ENCODE measurements around the gene NPHP1.
A peak's percentile ranks its signal among the peaks of the same experiment; 100 is the strongest.
"Not testable (repeated sequence)": the region's sequence is repeated elsewhere in the genome, so short reads cannot be mapped to it uniquely, and the experiment has no call there.

The NPHP1 gene

DNA sequence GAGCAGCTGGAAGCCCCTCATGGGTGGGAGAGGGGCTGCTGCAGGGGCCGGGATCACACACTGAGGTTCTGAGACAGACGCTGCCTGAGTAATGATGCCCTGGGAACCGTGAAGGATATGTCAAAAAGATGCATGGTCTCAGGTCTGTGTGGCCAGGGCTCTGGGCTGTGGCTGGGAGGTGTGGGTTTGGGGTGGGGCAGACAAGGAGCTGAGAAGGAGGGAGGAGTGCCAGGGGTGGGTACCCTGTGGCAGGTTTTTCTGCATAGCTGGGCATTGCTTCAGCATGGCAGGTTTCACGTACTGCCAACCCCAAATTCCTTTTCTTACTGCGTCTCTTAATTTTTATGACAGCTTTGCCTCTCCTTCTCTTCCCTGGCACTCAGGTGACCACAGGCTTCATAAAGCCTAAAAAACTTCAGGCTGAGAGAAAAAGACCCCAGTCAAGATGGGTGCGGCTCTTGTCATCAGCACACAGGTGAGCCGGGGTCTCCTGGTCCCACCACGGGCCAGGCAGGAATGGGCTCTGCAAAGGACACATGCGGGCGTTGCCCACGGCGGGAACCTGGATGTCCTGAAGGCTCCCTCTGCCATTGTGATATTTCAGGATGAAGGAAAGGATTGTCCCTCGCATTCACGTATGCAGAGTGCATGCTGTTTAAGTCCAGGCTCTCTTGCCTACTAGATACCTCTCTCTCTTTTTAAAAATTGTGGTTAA, 107.2 kb downstream of the NPHP1 start:
- TF ChIP-seq ZFP30 (CRISPR knock-in tag; IDR thresholded peaks at IDR 0.05) = no peak
- TF ChIP-seq ISL1 (CRISPR knock-in tag; IDR thresholded peaks at IDR 0.05) = no peak
- TF ChIP-seq RARB (CRISPR knock-in tag; IDR thresholded peaks at IDR 0.05) = no peak
- TF ChIP-seq GLIS3 (CRISPR knock-in tag; IDR thresholded peaks at IDR 0.05) = no peak
- TF ChIP-seq, protein P1, sequence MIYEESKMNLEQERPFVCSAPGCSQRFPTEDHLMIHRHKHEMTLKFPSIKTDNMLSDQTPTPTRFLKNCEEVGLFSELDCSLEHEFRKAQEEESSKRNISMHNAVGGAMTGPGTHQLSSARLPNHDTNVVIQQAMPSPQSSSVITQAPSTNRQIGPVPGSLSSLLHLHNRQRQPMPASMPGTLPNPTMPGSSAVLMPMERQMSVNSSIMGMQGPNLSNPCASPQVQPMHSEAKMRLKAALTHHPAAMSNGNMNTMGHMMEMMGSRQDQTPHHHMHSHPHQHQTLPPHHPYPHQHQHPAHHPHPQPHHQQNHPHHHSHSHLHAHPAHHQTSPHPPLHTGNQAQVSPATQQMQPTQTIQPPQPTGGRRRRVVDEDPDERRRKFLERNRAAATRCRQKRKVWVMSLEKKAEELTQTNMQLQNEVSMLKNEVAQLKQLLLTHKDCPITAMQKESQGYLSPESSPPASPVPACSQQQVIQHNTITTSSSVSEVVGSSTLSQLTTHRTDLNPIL (CRISPR knock-in tag; IDR thresholded peaks at IDR 0.05; ENCODE audit: low read depth) = no peak
- TF ChIP-seq TOX (CRISPR knock-in tag; IDR thresholded peaks at IDR 0.05; ENCODE audit: borderline replicate concordance) = no peak
- no peak for TF ChIP-seq ESRRG (CRISPR knock-in tag; IDR thresholded peaks at IDR 0.05)
- TF ChIP-seq ZNF70 (CRISPR knock-in tag; IDR thresholded peaks at IDR 0.05) = no peak
- TF ChIP-seq PPARA (CRISPR knock-in tag; IDR thresholded peaks at IDR 0.05; ENCODE audit: borderline replicate concordance) = no peak
- TF ChIP-seq SNAI2 (CRISPR knock-in tag; IDR thresholded peaks at IDR 0.05) = no peak
- TF ChIP-seq ZNF8 (CRISPR knock-in tag; IDR thresholded peaks at IDR 0.05) = no peak
- TF ChIP-seq, protein P2, sequence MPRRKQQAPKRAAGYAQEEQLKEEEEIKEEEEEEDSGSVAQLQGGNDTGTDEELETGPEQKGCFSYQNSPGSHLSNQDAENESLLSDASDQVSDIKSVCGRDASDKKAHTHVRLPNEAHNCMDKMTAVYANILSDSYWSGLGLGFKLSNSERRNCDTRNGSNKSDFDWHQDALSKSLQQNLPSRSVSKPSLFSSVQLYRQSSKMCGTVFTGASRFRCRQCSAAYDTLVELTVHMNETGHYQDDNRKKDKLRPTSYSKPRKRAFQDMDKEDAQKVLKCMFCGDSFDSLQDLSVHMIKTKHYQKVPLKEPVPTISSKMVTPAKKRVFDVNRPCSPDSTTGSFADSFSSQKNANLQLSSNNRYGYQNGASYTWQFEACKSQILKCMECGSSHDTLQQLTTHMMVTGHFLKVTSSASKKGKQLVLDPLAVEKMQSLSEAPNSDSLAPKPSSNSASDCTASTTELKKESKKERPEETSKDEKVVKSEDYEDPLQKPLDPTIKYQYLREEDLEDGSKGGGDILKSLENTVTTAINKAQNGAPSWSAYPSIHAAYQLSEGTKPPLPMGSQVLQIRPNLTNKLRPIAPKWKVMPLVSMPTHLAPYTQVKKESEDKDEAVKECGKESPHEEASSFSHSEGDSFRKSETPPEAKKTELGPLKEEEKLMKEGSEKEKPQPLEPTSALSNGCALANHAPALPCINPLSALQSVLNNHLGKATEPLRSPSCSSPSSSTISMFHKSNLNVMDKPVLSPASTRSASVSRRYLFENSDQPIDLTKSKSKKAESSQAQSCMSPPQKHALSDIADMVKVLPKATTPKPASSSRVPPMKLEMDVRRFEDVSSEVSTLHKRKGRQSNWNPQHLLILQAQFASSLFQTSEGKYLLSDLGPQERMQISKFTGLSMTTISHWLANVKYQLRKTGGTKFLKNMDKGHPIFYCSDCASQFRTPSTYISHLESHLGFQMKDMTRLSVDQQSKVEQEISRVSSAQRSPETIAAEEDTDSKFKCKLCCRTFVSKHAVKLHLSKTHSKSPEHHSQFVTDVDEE (CRISPR knock-in tag; IDR thresholded peaks at IDR 0.05) = no peak
- TF ChIP-seq ZFP3 (CRISPR knock-in tag; IDR thresholded peaks at IDR 0.05) = no peak
- TF ChIP-seq ZC3H10 (CRISPR knock-in tag; IDR thresholded peaks at IDR 0.05) = no peak
- TF ChIP-seq ZNF565 (CRISPR knock-in tag; conservative IDR thresholded peaks at IDR 0.05; ENCODE audit: low read depth) = no peak
- TF ChIP-seq BACH2 (CRISPR knock-in tag; IDR thresholded peaks at IDR 0.05; ENCODE audit: borderline replicate concordance) = no peak
- no peak for TF ChIP-seq OSR1 (CRISPR knock-in tag; IDR thresholded peaks at IDR 0.05)
- TF ChIP-seq, protein P3, sequence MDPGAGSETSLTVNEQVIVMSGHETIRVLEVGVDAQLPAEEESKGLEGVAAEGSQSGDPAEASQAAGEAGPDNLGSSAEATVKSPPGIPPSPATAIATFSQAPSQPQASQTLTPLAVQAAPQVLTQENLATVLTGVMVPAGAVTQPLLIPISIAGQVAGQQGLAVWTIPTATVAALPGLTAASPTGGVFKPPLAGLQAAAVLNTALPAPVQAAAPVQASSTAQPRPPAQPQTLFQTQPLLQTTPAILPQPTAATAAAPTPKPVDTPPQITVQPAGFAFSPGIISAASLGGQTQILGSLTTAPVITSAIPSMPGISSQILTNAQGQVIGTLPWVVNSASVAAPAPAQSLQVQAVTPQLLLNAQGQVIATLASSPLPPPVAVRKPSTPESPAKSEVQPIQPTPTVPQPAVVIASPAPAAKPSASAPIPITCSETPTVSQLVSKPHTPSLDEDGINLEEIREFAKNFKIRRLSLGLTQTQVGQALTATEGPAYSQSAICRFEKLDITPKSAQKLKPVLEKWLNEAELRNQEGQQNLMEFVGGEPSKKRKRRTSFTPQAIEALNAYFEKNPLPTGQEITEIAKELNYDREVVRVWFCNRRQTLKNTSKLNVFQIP (CRISPR knock-in tag; IDR thresholded peaks at IDR 0.05; ENCODE audit: borderline replicate concordance, low read depth) = no peak
- no peak for ATAC-seq

DNA sequence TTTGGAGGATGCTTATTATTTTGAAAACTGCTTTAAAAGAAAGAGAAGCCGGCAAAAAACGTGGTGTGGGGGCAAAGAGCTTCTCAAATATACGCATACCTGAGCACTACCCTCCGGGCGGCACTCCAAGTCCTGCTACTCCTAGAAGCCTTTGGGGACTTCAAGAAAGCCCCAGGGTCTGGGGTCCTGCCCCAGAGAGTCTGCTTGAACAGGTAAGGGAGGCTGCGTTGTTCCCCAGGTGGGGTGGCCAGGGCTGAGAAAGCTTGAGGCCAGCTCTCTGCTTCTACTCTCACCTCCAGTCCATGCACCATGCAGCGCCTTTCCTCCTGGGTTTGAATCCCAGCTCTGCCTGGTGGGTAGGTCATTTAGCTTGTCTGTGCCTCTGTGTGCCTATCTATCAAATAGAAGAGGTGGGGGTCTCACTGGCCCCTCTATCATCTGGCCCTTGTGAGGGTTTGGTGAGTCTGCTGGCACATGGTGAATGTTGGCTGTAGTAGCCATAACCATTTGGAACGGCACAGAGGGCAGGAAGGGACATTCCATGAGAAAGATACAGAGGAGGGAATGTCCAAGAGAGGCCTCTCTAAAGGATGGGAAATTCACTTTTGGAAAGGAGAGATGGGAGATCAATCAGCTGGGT, 108.7 kb downstream of the NPHP1 start:
- TF ChIP-seq ISL1 (CRISPR knock-in tag; IDR thresholded peaks at IDR 0.05) = no peak
- no peak for TF ChIP-seq BACH2 (CRISPR knock-in tag; IDR thresholded peaks at IDR 0.05; ENCODE audit: borderline replicate concordance)
- no peak for TF ChIP-seq TOX (CRISPR knock-in tag; IDR thresholded peaks at IDR 0.05; ENCODE audit: borderline replicate concordance)
- TF ChIP-seq SNAI2 (CRISPR knock-in tag; IDR thresholded peaks at IDR 0.05) = no peak
- no peak for TF ChIP-seq TCF4 (CRISPR knock-in tag; IDR thresholded peaks at IDR 0.05; ENCODE audit: borderline replicate concordance)
- TF ChIP-seq PPARA (CRISPR knock-in tag; IDR thresholded peaks at IDR 0.05; ENCODE audit: borderline replicate concordance) = no peak
- TF ChIP-seq ZC3H10 (CRISPR knock-in tag; IDR thresholded peaks at IDR 0.05) = no peak
- ATAC-seq = no peak

DNA sequence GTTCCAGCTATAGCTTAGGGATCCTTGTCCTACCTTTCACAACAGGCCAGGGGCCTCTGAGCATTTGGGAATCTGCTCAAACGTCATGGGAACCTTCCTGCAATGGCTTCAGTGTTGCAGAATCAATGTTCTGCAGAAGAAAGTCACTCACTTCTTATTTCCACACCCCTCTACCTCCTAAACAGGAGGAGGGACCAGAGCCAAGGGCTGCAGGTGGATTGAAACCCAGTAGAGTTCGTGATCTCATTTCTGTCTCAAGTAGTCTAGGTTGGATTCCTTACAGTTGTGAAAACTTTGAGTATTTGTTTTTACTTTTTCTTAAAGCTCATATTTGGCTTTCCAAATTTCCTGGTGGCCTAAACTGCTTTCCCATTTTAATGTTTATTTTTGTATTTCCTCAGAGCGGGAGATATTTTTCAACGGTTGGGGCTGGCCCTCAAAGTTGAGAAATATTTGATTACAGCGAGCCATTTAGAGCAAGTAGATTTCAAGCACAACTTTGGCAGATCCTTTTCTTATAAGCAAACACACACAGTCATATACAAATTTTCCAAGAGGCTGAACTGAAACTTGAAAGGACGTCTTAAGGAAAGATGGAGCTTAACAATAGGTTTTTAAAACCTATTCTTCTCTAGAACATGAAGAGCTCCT, 109.8 kb downstream of the NPHP1 start:
- not testable (repeated sequence) for ATAC-seq

DNA sequence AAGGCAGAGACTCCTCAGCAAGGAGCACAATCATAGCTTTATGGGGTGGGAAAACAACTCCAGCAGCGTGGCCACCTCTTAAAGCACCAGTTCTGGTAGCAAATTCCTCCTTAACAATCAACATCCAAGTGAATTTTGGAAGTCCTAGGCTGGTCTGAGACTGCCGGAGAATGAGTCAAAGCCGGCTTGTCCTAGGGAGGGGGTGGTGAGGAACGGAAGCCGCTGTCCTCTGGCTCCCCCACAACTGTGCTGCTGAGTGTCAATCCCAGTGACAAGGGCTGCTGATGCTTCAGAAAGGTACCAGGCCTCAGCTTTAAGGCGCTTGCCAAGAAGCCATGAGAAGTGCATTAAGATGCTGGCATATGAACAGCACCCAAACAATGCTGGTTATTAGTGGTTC, 110.9 kb downstream of the NPHP1 start:
- ATAC-seq = not testable (repeated sequence)

DNA sequence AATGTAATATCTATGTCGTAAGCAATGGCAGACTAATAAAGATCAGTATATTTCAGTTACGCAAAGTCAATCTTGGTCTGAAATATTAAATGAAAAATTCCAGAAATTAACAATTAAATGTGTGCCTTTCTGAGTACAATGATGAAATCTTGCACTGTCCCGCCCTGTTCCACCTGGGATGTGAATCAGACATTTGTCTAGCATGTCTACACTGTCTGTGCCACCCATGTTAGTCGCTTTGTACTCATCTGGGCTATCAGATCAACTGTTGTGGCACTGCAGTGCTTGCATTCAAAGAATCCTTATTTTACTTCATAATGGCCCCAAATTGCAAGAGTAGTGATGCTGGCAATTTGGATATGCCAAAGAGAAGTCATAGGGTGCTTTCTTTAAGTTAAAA, 114.6 kb downstream of the NPHP1 start:
- not testable (repeated sequence) for ATAC-seq

DNA sequence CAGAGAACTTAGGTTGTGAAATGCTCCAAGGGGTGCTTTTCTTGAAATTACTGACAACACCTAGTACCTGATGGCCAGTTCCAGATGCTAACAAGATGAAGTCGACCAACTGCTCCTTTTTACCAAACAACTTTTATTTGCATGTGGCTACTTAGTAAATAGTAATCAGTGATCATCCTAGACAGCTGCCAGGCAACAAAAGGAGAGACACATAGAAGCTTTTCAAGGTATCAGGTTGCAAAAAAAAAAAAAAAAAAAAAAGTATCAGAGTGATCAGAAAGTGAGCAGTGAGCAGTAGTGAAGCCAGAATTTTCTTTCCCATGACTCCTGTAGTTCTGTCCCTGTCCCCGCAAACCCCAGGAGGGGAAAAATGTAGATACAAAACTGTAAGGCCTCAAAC, 121.1 kb downstream of the NPHP1 start:
- ATAC-seq = peak; percentile 63

DNA sequence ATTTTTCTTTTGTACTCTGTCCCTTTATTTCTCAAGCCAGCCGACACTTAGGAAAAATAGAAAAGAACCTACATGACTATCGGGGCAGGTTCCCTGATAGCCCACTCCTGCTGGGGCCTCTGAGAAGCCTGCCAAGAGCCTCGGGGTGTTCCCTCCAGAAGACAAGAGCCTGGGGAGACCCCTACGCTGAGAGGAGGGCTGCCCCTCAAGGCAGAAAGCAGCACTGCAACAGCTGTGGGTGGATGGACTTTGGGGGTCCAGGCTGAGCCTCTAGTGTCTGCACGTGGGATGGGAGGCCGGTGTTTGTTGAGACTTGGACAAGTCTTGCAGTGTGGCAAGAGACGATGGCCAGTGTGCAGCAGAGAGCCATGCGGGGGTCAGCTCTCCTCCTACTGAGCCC, 121.7 kb downstream of the NPHP1 start:
- ATAC-seq = not testable (repeated sequence)

DNA sequence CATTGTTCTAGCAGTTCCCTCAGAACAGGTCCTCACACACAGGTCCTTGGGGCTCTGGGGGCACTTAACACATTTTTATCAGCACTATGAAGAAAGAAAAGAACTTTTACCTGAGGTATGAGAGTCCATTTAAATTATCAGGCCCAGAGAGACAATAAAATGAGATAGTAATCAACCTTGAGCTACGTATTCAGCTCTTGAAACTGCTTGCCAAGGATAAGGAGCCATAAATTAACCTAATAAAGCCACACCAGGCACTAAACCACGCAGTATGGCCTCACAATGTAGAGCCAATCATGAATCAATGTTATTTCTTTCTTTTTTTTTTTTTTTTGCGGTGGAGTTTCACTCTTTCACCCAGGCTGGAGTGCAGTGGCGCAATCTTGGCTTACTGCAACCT, 126.7 kb downstream of the NPHP1 start:
- not testable (repeated sequence) for ATAC-seq

DNA sequence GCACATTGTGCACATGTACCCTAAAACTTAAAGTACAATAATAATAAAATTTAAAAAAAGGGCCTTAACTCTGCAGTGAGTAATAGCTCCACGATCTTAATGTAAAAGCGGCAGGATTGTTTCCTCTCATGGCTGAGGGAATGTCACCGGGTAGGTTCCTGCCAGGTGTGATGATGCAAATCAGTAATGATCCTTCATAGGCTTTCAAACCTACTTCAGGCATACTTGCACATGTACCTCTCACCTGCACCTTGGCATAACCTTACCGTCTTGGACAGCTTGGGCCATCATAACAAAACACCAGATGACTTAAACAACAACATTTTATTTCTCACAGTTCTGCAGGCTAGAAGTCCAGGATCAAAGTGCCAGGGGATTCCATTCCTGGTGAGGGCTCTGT, 128.9 kb downstream of the NPHP1 start:
- not testable (repeated sequence) for ATAC-seq
